Measurements from ENCODE around the gene BRSK2.

Gene BRSK2

GRCh38 chr11:1479006-1479677 lies 89.4 kb downstream of the BRSK2 start:
- TF ChIP-seq, protein P1, sequence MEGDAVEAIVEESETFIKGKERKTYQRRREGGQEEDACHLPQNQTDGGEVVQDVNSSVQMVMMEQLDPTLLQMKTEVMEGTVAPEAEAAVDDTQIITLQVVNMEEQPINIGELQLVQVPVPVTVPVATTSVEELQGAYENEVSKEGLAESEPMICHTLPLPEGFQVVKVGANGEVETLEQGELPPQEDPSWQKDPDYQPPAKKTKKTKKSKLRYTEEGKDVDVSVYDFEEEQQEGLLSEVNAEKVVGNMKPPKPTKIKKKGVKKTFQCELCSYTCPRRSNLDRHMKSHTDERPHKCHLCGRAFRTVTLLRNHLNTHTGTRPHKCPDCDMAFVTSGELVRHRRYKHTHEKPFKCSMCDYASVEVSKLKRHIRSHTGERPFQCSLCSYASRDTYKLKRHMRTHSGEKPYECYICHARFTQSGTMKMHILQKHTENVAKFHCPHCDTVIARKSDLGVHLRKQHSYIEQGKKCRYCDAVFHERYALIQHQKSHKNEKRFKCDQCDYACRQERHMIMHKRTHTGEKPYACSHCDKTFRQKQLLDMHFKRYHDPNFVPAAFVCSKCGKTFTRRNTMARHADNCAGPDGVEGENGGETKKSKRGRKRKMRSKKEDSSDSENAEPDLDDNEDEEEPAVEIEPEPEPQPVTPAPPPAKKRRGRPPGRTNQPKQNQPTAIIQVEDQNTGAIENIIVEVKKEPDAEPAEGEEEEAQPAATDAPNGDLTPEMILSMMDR (IDR thresholded peaks at IDR 0.05) = no peak

- TF ChIP-seq, protein P1 (IDR thresholded peaks at IDR 0.05) = no peak
These were observed 90.0 kb downstream of the BRSK2 start for GRCh38 chr11:1479678-1480118.

GRCh38 chr11:1480191-1480554 lies 90.4 kb downstream of the BRSK2 start:
- TF ChIP-seq, protein P1 (IDR thresholded peaks at IDR 0.05) = no peak

GRCh38 chr11:1480555-1481482 lies 91.1 kb downstream of the BRSK2 start:
- TF ChIP-seq, protein P1 (IDR thresholded peaks at IDR 0.05) = no peak

- TF ChIP-seq, protein P1 (IDR thresholded peaks at IDR 0.05) = no peak
These were observed 91.7 kb downstream of the BRSK2 start for GRCh38 chr11:1481483-1481825.

GRCh38 chr11:1481861-1482441 lies 92.2 kb downstream of the BRSK2 start:
- TF ChIP-seq, protein P1 (IDR thresholded peaks at IDR 0.05) = no peak

DNA sequence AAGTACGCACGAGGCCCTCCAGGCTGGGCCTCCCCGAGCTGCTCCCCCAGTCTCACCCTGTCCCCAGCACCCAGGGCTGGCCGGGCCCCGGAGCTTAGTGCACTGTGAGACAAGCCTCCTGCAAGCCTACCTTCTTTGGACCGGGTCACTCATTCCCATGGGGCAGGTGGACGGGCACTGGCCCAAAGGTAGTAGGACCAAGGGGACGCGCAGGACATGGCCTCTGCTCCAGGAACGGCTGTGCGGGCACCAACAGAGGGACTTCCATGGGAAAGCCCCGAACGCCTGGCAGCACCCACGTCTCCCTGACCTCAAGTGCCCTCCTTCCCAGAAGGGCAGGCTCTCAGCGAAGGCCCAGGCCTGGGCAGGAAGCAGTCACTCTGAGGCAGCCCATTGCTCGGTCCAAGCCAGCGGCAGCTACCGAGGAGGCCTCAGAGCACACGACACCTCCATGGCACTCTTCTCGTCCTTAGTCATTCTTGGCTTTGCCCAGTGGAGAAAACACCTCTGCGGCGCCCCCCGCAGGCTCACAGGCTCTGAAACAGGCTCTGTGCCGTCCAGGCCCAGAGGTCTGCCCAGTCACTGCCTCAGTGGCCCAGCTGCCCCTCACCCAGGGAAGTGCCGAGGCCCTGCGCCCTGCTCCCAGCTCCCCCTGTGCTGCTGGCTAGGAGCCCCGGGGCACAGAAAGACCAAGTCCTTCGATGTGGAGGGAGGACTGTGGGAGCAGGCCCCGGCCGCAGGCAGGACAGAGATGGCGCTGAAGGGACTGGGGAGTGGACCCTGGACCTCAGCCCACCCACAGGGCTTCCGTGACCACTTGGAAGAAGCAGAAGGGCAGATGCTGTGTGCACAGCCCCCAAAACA lies 93.1 kb downstream of the BRSK2 start:
- TF ChIP-seq, protein P1 (IDR thresholded peaks at IDR 0.05) = no peak
